Omental fat pad (tissue), 4 donors: ENCODE results near the gene SH3RF3. TPM values are rescaled to one million over a fixed set of nuclear protein-coding genes. Genes with fewer than 3 reads are reported as not detected.

ENCODE experiments used
- ATAC-seq: fragments of 150-250 bp; one replicate; pipeline ENCODE4 v1.9.1; 2016; ENCODE audit warnings: mild to moderate bottlenecking, moderate library complexity; ENCODE audit not compliant: low FRiP score
- DNase-seq: peaks from one replicate; pipeline ENCODE4 v3.0.0-alpha.2; 2019; ENCODE audit warnings: low spot score
- total RNA-seq, 4 donors: library from RNA; depleted of rRNA; stranded (reverse); fragments of >200 nt; gene quantifications; one replicate each; pipeline ENCODE4 v1.1.0, GENCODE V29; 2016
- TF ChIP-seq, protein P1 (sequence below), 3 donors: fragments of 450-650 bp; IDR thresholded peaks; one replicate each; pipeline ENCODE4 v1.5.1; 2016 to 2017; ENCODE audit warnings: antibody characterized with exemption in 3 of 3, mild to moderate bottlenecking in 3 of 3, moderate library complexity in 2 of 3

The SH3RF3 gene
- total RNA-seq, 4 donors from 2014 or later, result 6.5 to 16.6 (median 8.6) TPM

DNA sequence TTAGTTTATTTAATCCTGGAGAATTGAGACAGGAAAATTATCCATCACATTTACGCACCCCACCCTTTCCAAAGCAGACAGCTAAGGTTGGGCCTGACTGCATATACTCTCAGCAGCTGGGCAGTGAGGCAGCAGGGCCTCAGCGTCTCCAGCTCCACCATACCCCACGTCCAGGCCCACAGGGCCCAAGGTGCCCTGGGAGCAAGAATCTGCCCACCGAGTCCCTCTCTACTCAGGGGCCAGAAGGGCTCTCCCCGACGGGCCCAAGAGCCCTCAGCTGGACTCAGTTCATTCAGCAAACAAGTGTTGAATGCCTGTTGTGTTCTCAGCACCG is 358.5 kb downstream of the SH3RF3 start:
- ATAC-seq (no peak), DNase-seq (no peak)
- TF ChIP-seq, protein P1, sequence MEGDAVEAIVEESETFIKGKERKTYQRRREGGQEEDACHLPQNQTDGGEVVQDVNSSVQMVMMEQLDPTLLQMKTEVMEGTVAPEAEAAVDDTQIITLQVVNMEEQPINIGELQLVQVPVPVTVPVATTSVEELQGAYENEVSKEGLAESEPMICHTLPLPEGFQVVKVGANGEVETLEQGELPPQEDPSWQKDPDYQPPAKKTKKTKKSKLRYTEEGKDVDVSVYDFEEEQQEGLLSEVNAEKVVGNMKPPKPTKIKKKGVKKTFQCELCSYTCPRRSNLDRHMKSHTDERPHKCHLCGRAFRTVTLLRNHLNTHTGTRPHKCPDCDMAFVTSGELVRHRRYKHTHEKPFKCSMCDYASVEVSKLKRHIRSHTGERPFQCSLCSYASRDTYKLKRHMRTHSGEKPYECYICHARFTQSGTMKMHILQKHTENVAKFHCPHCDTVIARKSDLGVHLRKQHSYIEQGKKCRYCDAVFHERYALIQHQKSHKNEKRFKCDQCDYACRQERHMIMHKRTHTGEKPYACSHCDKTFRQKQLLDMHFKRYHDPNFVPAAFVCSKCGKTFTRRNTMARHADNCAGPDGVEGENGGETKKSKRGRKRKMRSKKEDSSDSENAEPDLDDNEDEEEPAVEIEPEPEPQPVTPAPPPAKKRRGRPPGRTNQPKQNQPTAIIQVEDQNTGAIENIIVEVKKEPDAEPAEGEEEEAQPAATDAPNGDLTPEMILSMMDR (IDR thresholded peaks at IDR 0.05), result no peak

DNA sequence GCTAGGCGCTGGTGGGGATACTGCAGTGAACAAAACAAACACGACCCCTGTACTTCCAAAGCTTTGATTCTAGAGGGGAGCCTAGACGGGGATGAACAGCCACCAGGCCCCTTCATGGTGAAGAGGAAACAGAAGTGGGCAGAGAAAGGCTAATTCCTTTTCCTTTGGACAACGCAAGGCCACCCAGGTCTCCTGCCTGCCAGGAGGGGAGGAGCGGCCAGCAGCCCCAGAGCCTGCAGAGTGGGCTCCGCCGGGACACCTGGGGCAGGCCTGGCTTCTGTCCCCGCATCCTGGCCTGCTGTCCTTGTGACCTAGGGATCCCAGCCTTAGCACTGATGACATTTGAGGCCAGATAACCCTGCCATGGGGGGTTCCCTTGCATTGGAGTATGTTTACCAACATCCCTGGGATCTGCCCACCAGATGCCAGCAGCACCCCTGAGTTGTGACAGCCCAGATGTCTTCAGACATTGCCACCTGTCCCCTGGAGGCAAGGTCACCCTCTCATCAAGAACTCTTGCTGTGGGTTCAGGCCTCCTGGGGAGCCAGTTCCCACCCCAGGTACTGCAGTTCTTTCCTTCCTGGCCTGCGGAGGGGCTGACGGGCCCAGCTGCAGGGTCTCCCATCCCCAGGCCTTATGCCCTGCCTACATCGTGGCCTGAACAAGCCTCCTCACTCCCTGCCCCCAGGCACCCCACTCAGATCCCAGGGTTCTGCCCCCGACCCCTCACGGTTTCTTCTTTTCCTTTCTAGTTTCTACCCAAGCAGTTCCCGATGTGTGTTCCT is 359.1 kb downstream of the SH3RF3 start:
- DNase-seq (no peak), ATAC-seq (no peak)
- TF ChIP-seq, protein P1 (IDR thresholded peaks at IDR 0.05), result no peak

DNA sequence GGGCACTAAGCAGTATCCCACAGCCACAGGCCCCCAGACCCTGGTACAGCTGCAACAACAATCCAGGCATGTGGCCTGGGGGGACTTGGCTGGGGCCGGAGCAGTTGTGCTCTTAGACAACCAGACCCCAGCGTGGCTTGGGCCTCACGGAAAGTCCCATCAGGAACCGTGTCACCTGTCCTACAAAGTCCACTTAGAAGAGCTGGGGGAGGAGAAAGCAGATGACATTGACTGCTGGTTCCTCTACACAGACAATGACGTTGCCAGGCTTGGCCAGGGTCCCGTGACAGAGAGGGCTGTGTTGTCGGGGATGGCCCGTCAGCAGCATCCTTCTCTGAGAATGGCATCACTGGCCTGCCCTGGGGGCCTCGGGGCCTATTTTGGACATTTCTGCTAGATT is 360.3 kb downstream of the SH3RF3 start:
- TF ChIP-seq, protein P1 (IDR thresholded peaks at IDR 0.05), result no peak
- ATAC-seq, result no peak
- DNase-seq, result no peak

DNA sequence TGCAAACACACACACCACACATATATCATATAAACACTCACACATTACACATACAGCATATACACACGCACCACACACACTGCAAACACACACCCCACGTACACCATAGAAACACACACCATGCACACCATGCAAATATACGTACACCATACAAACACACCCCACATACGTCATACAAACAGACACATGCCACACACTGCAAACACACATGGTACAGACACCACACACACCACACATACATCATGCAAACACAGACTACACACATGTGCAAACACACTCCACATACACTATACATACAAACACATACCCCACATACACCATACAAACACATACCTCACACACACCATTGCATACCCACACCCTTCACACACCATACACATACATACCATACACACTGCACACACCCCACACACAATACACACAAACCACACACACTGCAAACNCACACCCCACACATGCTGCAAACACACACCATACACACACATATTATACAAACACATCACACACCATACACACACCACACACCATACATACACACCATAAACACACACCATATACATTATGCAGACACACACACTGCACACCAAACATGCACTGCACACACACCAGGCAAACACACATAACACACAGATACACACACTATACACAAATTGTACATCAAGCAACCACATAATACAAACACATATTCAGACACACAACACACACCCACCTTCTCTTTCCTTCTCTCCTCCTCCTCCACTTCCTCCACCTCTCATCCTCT is 364.4 kb downstream of the SH3RF3 start:
- TF ChIP-seq, protein P1 (IDR thresholded peaks at IDR 0.05), result no peak
- ATAC-seq, result no peak
- no peak for DNase-seq

GRCh38 chr2:109494351-109494750 is 365.3 kb downstream of the SH3RF3 start:
- ATAC-seq (no peak), DNase-seq (no peak)
- TF ChIP-seq, protein P1 (IDR thresholded peaks at IDR 0.05), result no peak

DNA sequence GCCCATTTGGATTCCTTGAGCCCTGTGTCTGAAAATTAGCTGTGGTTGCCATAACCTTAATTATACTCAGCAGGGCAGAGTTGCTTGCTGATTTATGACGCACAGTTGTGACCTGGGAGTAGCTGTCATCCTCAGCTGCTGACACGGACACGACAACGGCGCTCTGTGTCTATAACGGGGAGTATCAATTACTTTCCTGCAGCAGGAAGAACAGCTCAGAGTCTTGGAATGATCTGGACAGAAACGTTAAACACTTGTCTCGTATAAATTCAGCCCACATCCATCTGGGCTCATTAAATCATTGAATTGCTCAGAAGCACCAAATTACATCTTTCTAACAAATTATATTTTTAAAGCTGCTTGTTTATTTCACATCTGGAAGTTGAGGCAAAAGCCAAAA is 368.5 kb downstream of the SH3RF3 start:
- ATAC-seq, result no peak
- TF ChIP-seq, protein P1 (IDR thresholded peaks at IDR 0.05), result no peak
- DNase-seq, result no peak
